Astrocyte of the hippocampus (primary cell): ENCODE data around the gene SMYD3.

Experiments used
- DNase-seq: peaks from one replicate; pipeline ENCODE4 v3.0.0; 2011; ENCODE audit warnings: low read depth, low spot score

Gene SMYD3

GRCh38 chr1:246147524-246148461 is 359.3 kb downstream of the SMYD3 start:
- DNase-seq: no peak

- no peak for DNase-seq
Measured at GRCh38 chr1:246146804-246147523, 360.1 kb downstream of the SMYD3 start.

GRCh38 chr1:246145900-246146299 is 361.2 kb downstream of the SMYD3 start:
- DNase-seq: no peak

GRCh38 chr1:246144931-246145330 is 362.1 kb downstream of the SMYD3 start:
- DNase-seq: no peak

- peak; percentile 79 for DNase-seq
Measured at GRCh38 chr1:246142320-246142893, 364.7 kb downstream of the SMYD3 start.

- no peak for DNase-seq
Measured at GRCh38 chr1:246141306-246141705, 365.8 kb downstream of the SMYD3 start.

- peak; percentile 73 for DNase-seq
Measured at GRCh38 chr1:246139745-246140182, 367.3 kb downstream of the SMYD3 start.

GRCh38 chr1:246138781-246139180 is 368.3 kb downstream of the SMYD3 start:
- no peak for DNase-seq

GRCh38 chr1:246136477-246136876 is 370.6 kb downstream of the SMYD3 start:
- no peak for DNase-seq

GRCh38 chr1:246134789-246135188 is 372.3 kb downstream of the SMYD3 start:
- no peak for DNase-seq

GRCh38 chr1:246131095-246131494 is 376.0 kb downstream of the SMYD3 start:
- DNase-seq: no peak

- DNase-seq: no peak
Measured at GRCh38 chr1:246128494-246129069, 378.5 kb downstream of the SMYD3 start.

GRCh38 chr1:246126580-246126979 is 380.5 kb downstream of the SMYD3 start:
- no peak for DNase-seq

- DNase-seq: no peak
Measured at GRCh38 chr1:246122071-246122470, 385.0 kb downstream of the SMYD3 start.

- DNase-seq: no peak
Measured at GRCh38 chr1:246121533-246121932, 385.5 kb downstream of the SMYD3 start.

- peak; percentile 63 for DNase-seq
Measured at GRCh38 chr1:246117066-246117791, 389.9 kb downstream of the SMYD3 start.

- DNase-seq: no peak
Measured at GRCh38 chr1:246114369-246114768, 392.7 kb downstream of the SMYD3 start.

GRCh38 chr1:246113555-246114095 is 393.5 kb downstream of the SMYD3 start:
- no peak for DNase-seq

- DNase-seq: no peak
Measured at GRCh38 chr1:246111570-246111969, 395.5 kb downstream of the SMYD3 start.

GRCh38 chr1:246110343-246111219 is 396.5 kb downstream of the SMYD3 start:
- DNase-seq: no peak
